Gastroesophageal sphincter (tissue), 3 donors: Measurements from ENCODE around the gene ZNF521.

ENCODE experiments used
- POLR2A ChIP-seq, 2 donors: fragments of 450-650 bp; IDR thresholded peaks; one replicate each; pipeline ENCODE4 v1.6.1; 2017; ENCODE audit warnings: antibody characterized with exemption in 2 of 2, mild to moderate bottlenecking in 2 of 2, moderate library complexity in 1 of 2
- TF ChIP-seq, protein P1 (sequence below), 4 experiments: fragments of 200-600 bp in 2 of 4; fragments of 450-650 bp in 2 of 4; sonication (generic) in 1 of 4; IDR thresholded peaks; one replicate each; pipeline ENCODE4 v1.5.1; 2017 to 2019; ENCODE audit warnings: antibody characterized with exemption in 4 of 4, mild to moderate bottlenecking in 2 of 4, moderate library complexity in 2 of 4

DNA sequence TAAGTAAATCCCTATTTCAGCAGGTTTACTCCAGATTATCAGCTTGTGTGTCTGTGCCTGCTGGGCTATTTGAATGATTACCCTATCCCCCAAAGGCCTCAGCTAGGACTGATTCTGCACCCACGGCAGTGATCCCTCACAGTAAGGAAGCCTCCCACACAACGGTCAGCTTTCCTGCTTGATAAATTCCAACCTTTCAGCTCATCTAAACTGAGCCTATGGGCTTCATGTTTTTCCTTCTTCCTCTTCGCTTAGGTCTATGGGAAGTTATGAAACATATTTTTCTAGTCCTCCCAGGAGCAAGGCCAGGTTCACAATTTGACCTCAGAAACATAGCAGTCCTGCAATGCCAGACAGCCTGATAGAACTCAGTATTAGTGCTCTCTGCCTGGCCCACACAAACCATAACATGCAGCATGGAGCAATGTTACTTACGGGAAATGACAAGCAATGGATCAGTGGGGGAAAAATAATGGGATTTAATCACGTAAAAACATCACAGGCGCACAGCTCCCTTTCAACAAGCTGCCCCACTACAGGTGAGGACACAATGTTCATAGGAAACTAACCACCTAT, 170.9 kb downstream of the ZNF521 start:
- TF ChIP-seq, protein P1, sequence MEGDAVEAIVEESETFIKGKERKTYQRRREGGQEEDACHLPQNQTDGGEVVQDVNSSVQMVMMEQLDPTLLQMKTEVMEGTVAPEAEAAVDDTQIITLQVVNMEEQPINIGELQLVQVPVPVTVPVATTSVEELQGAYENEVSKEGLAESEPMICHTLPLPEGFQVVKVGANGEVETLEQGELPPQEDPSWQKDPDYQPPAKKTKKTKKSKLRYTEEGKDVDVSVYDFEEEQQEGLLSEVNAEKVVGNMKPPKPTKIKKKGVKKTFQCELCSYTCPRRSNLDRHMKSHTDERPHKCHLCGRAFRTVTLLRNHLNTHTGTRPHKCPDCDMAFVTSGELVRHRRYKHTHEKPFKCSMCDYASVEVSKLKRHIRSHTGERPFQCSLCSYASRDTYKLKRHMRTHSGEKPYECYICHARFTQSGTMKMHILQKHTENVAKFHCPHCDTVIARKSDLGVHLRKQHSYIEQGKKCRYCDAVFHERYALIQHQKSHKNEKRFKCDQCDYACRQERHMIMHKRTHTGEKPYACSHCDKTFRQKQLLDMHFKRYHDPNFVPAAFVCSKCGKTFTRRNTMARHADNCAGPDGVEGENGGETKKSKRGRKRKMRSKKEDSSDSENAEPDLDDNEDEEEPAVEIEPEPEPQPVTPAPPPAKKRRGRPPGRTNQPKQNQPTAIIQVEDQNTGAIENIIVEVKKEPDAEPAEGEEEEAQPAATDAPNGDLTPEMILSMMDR (IDR thresholded peaks at IDR 0.05): no peak
- TF ChIP-seq POLR2A (IDR thresholded peaks at IDR 0.05): no peak
